Cerebellar cortex (tissue), 1 donor: Measurements from ENCODE around the gene GAA.
"Not testable (repeated sequence)": the region's sequence is repeated elsewhere in the genome, so short reads cannot be mapped to it uniquely, and the experiment has no call there.

Experiments used
- DNase-seq: peaks from one replicate; pipeline ENCODE4 v3.0.0-alpha.2; 2015; ENCODE audit warnings: low spot score

GAA gene

DNA sequence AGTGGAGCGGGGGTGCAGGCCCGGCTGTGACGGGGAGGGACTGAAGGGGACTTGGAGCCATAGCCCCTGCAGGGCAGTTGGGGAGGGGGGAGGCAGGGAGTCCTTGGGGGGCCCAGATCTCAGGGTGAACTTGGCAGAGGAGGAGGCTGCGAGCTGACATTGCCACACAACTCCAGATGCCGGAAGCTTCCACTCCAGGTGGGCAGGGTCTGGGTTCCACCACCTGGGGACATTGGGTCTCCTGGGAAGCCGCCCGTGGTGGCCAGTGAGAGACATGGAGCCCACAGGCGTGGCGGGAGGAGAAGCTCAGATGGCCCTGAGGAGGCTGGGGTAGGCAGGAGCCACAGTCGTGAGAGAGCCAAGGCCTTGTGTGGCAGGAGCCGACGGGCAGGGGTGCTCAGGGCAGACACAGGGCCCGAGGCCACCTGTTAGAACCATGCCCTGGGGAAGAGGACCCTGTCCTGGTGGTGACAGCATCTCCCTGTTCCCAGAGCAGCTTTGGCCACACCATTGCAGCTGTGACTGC, 18.2 kb upstream of the GAA start:
- DNase-seq, result no peak

- DNase-seq, result no peak
Observed at GRCh38 chr17:80084773-80085172, 16.6 kb upstream of the GAA start.

- DNase-seq, result no peak
Observed at GRCh38 chr17:80086081-80086480, 15.3 kb upstream of the GAA start.

- no peak for DNase-seq
Observed at GRCh38 chr17:80086616-80087015, 14.8 kb upstream of the GAA start.

DNA sequence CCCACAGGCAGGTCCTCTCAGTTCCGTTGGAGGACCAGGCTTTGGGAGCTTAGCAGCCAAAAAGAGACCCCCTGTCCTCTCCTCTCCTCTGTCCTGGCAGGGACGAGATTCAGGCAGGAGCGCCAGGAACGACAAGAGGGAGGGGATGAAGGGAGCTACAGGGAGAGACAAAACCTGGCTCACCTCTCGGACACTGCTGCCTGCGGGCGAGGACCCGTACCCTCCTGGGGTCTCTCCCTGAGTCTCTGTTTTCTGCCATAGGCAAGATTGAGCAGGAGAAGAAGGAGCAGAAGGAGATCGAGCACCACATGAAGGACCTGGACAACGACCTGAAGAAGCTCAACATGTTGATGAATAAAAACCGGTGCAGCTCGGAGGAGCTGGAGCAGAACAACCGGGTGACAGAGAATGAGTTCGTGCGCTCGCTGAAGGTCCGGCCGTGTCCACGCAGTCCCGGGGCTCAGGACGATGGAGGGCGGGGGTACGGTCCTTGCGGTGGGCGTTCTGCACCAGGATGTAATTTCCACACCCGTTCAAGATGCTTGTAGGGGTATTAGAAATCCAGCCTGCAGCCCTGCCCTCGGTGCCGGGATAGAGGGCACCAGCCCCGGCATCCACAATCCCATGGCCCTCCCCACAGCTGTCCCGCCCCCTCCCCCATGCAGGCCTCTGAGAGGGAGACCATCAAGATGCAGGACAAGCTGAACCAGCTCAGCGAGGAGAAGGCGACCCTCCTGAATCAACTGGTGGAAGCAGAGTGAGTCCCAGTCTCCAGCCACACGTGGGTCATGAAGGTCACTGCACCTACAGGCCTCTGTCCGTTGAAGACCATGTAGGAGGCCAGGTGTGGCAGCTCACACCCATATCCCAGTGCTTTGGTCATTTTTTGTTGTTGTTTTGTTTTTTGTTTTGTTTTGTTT, 13.8 kb upstream of the GAA start:
- no peak for DNase-seq

GRCh38 chr17:80089762-80090161, 11.6 kb upstream of the GAA start:
- no peak for DNase-seq

- not testable (repeated sequence) for DNase-seq
Observed at GRCh38 chr17:80090164-80090563, 11.2 kb upstream of the GAA start.

- DNase-seq, result no peak
Observed at GRCh38 chr17:80091376-80091775, 10.0 kb upstream of the GAA start.

- DNase-seq, result no peak
Observed at GRCh38 chr17:80092959-80093358, 8.4 kb upstream of the GAA start.

- no peak for DNase-seq
Observed at GRCh38 chr17:80095038-80095843, 6.1 kb upstream of the GAA start.

DNA sequence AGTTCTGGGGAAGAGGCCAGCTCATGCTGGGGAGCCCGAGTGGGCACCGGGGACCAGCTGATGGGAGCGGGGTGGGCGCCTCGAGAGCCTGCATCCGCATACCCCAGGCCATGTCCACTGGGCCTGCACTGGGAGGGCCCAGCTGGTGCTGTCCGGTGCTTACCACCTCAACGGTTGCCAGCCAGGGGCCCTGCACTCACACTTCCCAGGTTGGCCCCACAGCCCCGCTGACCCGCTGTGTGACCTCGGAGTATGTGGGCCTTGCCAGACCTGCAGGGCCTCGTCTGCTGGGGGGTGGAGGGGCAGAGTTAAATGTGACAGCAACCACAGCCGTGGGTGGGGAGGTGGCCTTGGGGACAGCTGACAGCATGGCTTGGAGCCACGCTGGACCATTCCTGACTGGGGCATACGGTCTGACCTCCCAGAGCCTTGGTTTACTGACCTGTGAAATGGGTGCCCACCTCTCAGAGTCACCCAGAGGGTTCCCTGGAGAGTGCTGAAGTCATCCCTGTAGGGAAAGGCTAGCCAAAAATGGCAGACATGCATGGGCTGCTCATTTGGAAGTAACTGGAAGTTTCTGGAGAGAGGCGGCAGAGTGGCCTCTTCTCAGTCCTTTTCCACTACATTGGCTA, 5.4 kb upstream of the GAA start:
- no peak for DNase-seq

DNA sequence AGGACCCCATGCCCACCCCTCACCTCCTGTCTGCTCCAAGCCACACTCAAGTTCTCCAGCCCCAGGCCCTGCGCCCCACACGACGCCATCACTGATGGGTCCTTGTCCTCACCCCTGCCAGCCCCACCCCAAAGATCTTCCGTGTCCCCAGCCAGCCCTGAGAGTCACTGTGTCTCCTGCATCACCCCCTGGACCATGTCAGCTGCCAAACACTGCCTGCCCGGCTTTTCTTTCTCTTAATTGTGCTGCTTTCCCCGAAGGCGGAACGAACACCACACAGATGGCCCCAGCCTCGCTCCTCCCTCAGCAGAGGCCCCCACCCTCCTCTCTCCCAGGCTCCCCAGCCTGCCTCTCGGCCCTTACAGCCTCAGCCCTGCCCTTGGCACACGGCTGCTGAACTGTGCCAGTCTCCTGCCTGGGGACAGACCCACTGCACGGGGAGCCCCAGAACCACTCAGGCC, 4.8 kb upstream of the GAA start:
- DNase-seq, result no peak

DNA sequence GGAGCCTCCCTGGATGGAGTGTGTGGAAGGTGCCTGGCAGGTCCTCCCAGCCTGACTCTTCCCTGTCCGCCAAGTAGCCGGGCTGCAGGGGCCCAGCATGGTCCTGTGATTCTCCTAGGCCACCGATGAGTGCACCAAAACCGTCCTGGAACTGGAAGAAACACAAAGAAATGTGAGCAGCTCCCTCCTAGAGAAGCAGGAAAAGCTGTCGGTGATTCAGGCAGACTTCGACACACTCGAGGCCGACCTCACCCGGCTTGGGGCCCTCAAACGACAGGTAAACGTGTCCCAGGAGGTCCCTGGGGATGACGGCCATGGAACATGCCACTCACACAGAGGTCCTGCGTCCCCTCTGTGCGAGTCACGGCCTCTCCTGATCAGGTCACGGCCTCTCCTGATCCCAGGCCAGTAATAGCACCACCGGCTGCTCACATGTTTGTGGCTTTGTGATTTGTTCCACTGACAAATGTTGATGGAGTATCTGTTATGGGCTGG, 4.2 kb upstream of the GAA start:
- DNase-seq, result no peak

DNA sequence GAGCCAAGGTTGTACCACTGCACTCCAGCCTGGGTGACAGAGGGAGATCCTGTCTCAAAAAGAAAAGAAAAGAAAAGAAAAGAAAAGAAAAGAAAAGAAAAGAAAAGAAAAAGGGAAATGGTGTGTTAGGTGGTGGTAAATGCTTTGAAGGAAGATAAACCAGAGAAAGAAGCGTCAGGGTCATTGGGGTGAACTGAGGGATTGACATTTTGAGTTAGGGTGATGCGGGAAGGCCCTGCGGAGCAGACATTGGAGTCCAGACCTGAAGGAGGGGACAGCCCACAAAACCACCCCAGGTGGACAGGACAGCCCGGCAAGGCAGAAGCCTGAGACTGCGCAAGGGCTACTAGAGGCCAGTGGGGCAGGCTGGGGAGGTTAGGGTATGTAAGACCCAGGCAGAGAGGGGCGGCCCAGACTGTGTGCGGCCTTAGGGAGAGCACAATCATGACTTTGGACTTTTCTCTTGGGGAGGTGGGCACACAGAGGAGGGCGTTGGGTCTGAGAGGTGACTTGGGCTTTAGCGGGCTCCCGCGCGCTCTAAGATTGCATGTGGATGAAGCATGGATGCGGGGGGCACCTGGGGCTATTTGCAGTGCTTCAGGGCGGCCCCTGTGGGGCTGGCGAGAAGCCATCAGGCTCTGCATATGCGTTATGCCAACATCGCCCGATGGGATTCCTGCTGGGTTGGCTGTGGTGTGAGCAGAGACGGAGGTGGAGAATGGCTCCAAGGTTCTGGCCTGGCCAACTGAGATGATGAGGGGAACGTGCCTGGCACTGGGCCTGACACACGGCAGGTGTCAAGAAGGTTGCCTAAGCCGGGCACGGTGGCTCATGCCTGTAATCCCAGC, 3.3 kb upstream of the GAA start:
- DNase-seq, result no peak

GRCh38 chr17:80099291-80100034, 1.9 kb upstream of the GAA start:
- no peak for DNase-seq

- DNase-seq, result no peak
Observed at GRCh38 chr17:80100035-80100323, 1.4 kb upstream of the GAA start.

DNA sequence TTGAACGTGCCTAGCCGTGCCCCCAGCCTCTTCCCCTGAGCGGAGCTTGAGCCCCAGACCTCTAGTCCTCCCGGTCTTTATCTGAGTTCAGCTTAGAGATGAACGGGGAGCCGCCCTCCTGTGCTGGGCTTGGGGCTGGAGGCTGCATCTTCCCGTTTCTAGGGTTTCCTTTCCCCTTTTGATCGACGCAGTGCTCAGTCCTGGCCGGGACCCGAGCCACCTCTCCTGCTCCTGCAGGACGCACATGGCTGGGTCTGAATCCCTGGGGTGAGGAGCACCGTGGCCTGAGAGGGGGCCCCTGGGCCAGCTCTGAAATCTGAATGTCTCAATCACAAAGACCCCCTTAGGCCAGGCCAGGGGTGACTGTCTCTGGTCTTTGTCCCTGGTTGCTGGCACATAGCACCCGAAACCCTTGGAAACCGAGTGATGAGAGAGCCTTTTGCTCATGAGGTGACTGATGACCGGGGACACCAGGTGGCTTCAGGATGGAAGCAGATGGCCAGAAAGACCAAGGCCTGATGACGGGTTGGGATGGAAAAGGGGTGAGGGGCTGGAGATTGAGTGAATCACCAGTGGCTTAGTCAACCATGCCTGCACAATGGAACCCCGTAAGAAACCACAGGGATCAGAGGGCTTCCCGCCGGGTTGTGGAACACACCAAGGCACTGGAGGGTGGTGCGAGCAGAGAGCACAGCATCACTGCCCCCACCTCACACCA, 724 bp downstream of the GAA start:
- DNase-seq, result peak; percentile 46

DNA sequence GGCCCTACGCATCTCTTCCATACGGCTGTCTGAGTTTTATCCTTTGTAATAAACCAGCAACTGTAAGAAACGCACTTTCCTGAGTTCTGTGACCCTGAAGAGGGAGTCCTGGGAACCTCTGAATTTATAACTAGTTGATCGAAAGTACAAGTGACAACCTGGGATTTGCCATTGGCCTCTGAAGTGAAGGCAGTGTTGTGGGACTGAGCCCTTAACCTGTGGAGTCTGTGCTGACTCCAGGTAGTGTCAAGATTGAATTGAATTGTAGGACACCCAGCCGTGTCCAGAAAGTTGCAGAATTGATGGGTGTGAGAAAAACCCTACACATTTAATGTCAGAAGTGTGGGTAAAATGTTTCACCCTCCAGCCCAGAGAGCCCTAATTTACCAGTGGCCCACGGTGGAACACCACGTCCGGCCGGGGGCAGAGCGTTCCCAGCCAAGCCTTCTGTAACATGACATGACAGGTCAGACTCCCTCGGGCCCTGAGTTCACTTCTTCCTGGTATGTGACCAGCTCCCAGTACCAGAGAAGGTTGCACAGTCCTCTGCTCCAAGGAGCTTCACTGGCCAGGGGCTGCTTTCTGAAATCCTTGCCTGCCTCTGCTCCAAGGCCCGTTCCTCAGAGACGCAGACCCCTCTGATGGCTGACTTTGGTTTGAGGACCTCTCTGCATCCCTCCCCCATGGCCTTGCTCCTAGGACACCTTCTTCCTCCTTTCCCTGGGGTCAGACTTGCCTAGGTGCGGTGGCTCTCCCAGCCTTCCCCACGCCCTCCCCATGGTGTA, 1.5 kb downstream of the GAA start:
- DNase-seq, result no peak

DNA sequence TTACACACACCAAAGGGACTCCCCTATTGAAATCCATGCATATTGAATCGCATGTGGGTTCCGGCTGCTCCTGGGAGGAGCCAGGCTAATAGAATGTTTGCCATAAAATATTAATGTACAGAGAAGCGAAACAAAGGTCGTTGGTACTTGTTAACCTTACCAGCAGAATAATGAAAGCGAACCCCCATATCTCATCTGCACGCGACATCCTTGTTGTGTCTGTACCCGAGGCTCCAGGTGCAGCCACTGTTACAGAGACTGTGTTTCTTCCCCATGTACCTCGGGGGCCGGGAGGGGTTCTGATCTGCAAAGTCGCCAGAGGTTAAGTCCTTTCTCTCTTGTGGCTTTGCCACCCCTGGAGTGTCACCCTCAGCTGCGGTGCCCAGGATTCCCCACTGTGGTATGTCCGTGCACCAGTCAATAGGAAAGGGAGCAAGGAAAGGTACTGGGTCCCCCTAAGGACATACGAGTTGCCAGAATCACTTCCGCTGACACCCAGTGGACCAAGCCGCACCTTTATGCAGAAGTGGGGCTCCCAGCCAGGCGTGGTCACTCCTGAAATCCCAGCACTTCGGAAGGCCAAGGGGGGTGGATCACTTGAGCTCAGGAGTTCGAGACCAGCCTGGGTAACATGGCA, 2.2 kb downstream of the GAA start:
- DNase-seq, result no peak
